NCI-H748 (cell line): ENCODE data around the gene GSK3B.

ENCODE experiments used
- DNase-seq: peaks from one replicate; lab custom pipeline; 2025; ENCODE audit not compliant: unreplicated experiment; lab: John Stamatoyannopoulos, UW

Gene GSK3B

DNA sequence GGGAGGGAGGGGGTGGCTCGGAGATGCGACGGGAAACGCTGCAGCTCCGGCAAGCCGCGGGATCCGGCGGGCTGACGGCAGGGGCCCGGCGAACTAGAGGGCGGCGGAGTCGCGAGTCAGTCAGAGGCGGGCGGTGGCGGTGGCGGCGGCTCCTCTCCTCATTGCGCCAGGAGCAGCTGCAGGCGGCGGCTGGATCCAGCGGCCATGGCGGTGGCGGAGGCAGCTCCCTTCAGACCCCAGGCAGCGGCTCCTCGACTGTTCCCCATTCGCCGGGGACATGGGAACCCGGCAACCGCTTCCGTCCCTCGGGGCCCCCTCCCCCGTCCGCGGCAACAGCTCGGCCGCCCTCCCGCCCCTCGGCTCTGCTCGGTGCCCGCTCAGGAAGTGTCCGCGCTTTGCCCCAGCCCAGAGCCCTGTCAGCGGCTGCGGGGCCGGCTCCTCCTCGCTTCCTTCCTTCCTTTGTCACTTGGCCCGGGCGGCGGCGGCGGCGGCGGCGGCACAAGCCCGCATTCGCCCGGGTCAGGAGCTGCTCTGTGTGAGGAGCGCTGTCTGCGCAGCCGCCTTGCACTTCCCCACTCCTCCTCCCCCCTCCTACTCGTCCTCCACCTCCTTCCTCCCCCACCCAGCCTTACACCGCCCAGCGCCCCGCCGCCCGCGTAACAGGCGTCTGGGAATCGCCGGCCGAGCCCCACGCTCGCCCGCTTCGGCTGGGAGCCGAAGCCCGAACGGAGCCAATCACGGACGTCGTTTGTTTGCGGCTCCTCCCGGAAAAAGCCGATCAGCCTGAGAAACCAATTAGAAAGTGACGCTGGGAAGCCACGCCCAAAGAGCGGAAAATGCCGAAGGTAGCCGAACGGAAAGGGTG is at the start of gene GSK3B:
Gene GSK3B (minus strand): TSS at position 537 of the 865 bp plus-strand sequence. CDS start 1,013 bp downstream, outside the sequence.
- DNase-seq, result peak; percentile 87

GRCh38 chr3:120143676-120144075 is 49.4 kb upstream of the GSK3B start:
- DNase-seq, result no peak

DNA sequence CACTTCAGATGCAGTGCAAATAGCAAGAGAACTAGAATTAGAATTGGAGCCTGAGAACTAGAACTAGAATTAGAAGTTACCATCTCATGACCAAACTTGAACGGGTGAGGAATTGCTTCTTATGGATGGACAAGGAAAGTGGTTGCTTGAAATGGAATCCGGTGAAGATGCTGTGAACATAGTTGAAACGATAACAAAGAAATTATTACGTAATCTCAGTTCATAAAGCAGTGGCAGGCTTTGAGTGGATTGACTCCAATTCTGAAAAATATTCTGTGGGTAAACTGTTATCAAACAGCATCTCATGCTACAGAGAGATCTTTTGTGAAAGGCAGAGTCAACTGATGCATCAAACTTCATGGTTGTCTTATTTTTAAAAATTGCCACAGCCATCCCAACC is 48.0 kb upstream of the GSK3B start:
- no peak for DNase-seq

DNA sequence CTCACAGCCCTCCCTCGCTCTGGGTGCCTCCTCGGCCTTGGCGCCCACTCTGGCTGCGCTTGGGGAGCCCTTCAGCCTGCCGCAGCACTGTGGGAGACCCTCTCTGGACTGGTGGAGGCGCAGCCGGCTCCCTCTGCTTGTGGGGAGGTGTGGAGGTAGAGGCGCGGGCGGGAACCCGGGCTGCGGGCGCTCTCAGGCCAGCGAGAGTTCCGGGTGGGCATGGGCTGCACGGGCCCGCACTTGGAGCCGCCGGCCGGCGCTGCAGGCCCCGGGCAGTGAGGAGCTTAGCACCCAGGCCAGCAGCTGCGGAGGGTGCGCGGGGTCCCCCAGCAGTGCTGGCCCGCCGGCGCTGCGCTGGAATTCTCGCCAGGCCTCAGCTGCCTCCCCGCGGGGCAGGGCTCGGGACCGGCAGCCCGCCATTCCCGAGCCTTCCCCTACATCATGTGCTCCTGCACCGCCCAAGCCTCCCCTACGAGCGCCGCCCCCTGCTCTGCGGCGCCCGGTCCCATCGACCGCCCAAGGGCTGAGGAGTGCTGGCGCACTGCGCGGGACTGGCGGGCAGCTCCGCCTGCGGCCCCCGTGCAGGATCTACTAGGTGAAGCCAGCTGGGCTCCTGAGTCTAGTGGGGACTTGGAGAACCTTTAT is 46.0 kb upstream of the GSK3B start:
- no peak for DNase-seq

GRCh38 chr3:120139140-120139539 is 44.9 kb upstream of the GSK3B start:
- DNase-seq, result no peak

- DNase-seq, result no peak
These were observed 43.3 kb upstream of the GSK3B start for GRCh38 chr3:120137548-120137947.

DNA sequence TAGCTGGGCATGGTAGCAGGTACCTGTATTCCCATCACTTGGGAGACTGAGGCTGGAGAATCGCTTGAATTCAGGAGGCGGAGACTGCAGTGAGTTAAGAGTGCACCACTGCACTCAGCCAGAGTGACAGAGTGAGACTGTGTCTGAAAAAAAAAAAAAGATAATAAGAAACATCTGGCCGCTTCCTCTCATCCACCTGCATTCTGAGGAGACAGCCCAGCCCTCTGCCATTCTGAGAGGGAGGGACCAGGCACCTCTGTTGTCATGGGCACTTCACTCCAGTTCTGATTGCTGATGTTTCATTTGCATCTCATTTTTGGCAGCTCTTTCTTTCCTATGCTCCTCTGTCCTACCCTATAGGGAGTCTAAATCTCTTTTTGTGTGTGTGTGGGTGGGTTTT is 36.4 kb upstream of the GSK3B start:
- DNase-seq, result no peak

DNA sequence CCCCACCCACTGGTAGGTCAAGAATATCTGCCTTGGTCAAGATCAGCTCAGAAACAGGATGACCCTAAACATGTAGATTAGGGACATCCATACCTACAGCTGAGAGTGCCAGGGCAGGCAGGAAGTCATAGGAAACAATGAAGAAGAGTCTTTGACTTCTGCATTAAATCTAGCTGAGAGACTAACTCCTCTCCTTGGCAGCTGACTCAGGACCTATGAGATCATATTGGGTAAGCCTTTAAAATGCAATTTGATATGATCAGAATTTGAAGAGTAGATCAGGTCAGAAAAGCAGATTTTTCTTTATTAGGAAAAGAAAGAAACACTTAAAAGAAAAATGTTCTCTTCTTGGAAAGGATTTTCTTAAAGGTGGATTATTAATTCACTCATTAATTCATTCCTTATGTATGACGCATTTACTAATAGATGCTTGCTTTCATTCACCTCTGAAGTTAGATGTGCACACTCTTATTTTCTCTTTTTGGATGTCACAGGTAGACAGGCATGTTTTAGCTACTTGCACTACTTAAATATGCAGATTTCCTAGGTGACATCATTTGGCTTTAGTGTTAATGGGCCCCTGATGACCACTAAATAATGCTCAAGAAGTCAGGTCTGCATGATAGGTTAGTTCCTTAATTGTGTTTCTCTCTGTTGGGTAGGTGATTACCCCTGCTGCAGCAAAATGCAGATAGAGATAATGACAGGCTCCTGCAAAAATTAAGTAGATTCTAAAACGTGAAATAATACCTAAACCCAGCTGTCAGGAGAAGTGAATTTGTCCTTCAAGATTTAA is 35.7 kb upstream of the GSK3B start:
- no peak for DNase-seq

GRCh38 chr3:120129051-120129450 is 34.8 kb upstream of the GSK3B start:
- DNase-seq, result no peak

DNA sequence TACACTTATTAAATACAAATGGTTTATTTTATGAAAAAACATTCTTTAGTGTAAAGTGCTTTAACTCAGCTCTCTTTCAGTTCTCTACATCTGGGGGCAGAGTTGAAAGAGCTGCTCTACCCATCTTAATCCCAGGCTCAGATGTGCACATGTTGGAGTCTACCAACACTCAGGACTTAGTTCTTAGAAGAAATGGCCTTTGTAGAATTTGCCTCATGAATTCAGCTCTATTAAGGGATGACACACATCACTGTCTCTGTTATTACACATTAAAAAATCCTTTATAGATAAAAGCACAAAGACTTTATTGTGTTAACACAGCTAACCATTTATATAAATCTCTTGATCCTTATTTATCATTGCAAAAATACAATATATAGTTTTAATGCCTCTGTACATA is 31.7 kb upstream of the GSK3B start:
- no peak for DNase-seq

- no peak for DNase-seq
These were observed 25.7 kb upstream of the GSK3B start for GRCh38 chr3:120119846-120120510.

DNA sequence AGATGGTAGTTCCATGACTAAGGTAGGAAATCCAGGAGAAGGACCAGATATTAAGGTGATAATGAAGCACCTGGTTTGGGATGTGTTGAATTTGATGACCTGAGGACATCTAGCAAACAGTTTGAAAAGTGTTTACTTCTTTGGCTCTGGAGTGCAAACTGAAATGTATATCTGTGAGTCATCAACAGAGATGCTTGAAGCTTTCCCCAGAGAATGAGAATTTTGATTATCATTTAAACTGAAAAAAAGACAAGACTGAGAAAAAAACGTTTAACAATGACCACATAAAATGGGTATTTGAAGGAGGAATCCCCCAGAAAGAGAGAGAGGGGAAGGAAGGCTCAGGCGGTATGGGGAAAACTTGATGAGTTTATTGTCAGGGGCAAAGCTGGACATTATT is 20.7 kb upstream of the GSK3B start:
- no peak for DNase-seq

DNA sequence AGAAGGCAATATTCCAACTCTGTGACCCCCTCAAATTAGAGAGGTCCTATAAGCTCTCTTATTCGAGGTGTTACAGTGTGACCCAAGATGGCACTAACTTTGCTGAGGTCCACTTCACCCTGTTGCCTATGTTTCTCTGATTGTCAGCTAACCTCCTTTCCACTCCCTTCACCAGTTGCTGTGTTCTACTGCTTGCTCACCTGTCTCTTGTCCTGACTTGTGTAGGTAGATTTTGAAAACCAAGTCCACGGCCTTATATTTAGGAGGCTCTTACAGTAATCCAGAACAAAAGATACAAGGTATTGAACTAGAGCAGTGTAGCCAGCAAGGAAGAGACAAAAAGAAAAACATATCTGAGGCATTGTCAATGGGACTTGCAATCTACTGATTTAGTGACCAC is 20.1 kb upstream of the GSK3B start:
- DNase-seq, result no peak

GRCh38 chr3:120113128-120114116 is 19.2 kb upstream of the GSK3B start:
- no peak for DNase-seq

GRCh38 chr3:120111898-120112297 is 17.7 kb upstream of the GSK3B start:
- DNase-seq, result no peak

GRCh38 chr3:120103276-120103675 is 9.0 kb upstream of the GSK3B start:
- DNase-seq, result no peak

GRCh38 chr3:120102674-120103073 is 8.4 kb upstream of the GSK3B start:
- DNase-seq, result no peak

DNA sequence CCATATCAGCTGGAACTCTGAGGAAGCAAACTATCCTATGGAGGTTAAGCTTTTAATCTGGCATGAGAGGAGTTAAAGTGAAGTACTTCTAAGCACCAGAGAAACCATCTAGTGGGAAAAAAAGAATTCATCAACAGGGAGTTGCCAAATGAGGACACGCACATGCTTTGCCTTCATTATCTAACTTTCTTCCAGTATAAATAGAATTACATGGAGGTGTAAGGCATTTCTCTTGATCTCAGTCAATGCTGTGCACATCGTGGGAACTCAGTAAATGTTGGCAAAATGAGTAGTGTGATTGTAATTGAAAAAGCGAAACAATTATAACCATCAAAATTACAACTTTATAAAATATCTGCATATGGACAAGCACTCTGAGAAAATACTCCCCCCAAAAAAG is 8.0 kb upstream of the GSK3B start:
- no peak for DNase-seq

GRCh38 chr3:120101624-120102023 is 7.4 kb upstream of the GSK3B start:
- DNase-seq, result no peak

DNA sequence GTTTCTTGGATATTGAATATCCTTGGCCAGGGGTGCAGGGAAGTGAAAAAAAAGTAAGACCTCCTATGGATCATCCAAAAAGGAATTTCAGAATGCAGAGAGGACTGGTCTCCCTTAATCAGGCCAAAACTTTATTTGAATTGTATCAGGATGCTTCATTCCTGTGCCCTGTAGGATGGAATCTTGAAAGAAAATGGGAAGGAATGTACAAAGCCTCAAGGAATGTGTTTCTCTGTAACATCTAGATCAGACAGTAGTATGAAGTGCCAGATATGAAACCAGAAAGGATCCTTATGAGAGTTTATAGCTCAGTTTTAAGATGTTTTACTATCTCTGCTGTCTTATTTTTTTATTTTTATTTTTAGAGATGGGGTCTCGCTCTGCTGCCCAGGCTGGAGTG is 6.5 kb upstream of the GSK3B start:
- DNase-seq, result no peak
